Putamen (tissue), 1 donor: ENCODE results near the gene EPHB3.

ENCODE experiments used
- DNase-seq: peaks from one replicate; pipeline ENCODE4 v3.0.0-alpha.2; 2016; ENCODE audit warnings: low spot score

Gene EPHB3

DNA sequence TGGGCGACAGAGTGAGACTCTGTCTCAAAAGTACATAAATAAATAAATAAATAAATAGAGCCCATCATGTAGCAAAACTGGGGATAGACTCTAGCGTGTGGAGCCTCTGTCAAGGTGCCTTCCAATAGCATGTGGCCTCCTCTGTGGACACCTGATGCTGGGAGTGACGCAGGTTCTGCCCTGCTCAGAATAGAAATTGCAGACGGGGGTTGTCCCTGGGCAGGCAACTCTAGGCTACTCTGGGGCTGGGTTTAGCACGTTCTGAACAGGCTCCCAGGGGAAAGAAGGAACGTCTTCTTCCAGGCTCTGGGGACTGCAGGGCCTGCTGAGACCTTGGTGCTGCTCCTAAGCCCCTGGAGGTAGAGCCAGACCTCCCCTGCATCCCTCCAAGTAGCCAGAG lies 65.3 kb downstream of the EPHB3 start:
- no peak for DNase-seq

DNA sequence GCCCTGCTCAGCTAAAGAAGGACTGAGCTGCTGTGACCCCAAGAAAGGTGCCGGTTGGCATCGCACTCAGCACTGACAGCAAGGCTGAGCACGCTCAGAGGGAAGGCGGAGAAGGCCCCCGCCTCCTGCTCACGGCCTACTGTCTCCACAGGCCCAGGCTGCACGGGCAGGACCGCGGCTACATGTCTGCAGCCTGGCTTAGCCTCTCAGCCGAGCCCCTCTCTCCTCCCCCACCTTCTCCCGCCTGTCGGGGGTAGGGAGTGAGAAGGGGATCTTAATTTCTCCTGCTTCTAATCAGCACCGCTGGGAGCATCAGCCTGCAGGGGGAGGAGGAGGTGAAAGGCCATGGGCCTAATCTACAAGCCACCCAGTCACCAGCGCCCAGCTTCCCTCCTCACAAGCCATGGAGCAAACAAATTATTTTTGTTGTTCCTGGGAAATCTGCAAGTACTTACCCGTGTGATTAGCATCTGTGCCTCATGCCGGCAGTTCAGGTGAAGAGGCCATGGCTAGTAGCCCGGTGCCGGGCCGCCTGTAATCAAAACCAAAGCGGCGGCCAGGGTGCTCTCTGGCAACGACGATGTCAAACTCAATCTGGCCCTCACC lies 68.1 kb downstream of the EPHB3 start:
- DNase-seq: no peak

DNA sequence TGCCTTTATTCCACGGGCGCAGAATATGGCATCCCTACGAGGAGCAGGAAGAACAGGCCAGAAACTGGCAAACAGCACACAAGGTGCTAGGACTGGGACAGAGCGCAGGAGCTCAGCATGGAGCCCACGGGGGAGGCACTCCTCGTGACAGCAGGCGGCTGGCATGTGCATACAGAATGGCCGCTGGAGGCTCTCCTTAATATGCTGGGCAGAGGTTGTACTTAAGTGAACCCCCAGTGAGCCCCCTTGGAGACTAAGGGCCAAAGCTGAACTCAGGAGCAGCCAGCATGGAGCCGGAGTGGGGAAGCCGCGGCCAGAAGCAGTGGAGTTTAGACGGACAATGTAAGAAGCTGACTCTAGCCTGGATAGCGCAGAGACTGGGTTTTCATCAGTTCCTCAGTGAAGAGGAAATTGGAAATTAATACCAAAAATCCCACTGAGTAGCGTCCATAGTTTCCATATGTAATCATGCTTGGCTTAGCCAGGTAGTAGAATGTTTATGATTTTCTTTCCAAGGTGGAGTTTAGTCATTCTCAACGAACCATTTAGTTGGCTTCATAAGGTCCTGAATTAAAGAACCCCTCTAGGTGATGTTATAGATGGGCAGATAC lies 69.4 kb downstream of the EPHB3 start:
- DNase-seq: no peak

DNA sequence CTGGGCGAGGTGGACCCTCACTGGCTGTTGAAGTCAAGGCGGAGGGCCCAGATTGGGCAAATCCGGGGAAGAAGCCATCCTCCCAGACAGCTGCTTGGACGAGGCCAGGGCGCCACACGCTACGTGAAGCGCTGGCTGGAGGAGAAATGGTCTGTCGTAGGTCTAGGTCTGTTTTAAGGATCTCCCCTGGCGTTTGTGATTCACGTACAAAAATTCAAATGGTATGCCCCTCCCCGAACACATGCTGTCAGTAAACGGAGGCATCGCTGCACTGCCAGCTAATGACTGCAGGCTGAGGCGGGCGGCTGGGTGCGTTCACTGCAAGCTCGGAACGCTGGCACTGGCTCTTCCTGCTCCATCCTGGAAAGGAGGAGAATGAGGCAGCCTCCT lies 69.9 kb downstream of the EPHB3 start:
- no peak for DNase-seq
